Panc1 (cell line): ENCODE measurements around the gene PUSL1.

Experiments
- CTCF ChIP-seq: fragments of 450-650 bp; IDR thresholded peaks from 2 replicates; pipeline ENCODE4 v1.5.1; 2017; ENCODE audit warnings: mild to moderate bottlenecking
- REST ChIP-seq, 2 experiments: IDR thresholded peaks; 2 replicates each; pipeline ENCODE4 v1.6.1; 2011 to 2012; ENCODE audit warnings: low read depth in 2 of 2, control low read depth in 1 of 2, low read length in 1 of 2, mild to moderate bottlenecking in 1 of 2, moderate library complexity in 1 of 2; ENCODE audit not compliant: insufficient read depth in 1 of 2

GRCh38 chr1:1292442-1292779 lies 16.0 kb upstream of the PUSL1 start:
- TF ChIP-seq CTCF: no peak
- TF ChIP-seq REST (IDR thresholded peaks at IDR 0.05; ENCODE audit: insufficient read depth in 1 of 2, low read depth in 2 of 2, low read length in 1 of 2): no peak
